Common myeloid progenitor, CD34-positive (primary cell): ENCODE measurements around the gene ZNF516.

Experiments
- CTCF ChIA-PET: fragments of 350-600 bp; sonication (Branson Sonifier 250); formaldehyde crosslinking; loops from one replicate; lab custom pipeline; 2021; ENCODE audit warnings: antibody characterized with exemption; lab: Charles Lee
- POLR2A ChIA-PET: fragments of 350-600 bp; sonication (Branson Sonifier 250); formaldehyde crosslinking; loops from one replicate; lab custom pipeline; 2021; ENCODE audit warnings: antibody characterized with exemption; lab: Charles Lee
- DNase-seq, 3 donors: peaks; one replicate each; pipeline versions ENCODE4 v3.0.0 to v3.0.0-alpha.2; 2013
- H3K27ac ChIP-seq, 2 experiments: 1 replicate in 1 of 2; 2 replicates in 1 of 2; pipeline ENCODE4 v1.7.0; 2013; ENCODE audit warnings: inconsistent platforms in 2 of 2, low read length in 2 of 2, mild to moderate bottlenecking in 2 of 2, low read depth in 1 of 2, moderate library complexity in 1 of 2; ENCODE audit not compliant: severe bottlenecking in 2 of 2, insufficient read depth in 1 of 2, poor library complexity in 1 of 2
- H3K27me3 ChIP-seq, 5 experiments: replicated peaks in 2 of 5; 1 replicate in 3 of 5; 2 replicates in 2 of 5; pipeline versions ENCODE4 v1.6.1 to v1.7.0; 2013; ENCODE audit warnings: low read length in 4 of 5, mild to moderate bottlenecking in 2 of 5, moderate library complexity in 2 of 5, inconsistent platforms in 1 of 5; ENCODE audit not compliant: insufficient read depth in 5 of 5, control insufficient read depth in 4 of 5
- H3K36me3 ChIP-seq, 4 experiments: 1 replicate in 2 of 4; 2 replicates in 2 of 4; pipeline versions ENCODE4 v1.6.1 to v1.7.0; 2013; ENCODE audit warnings: low read length in 3 of 4, control low read depth in 1 of 4, mild to moderate bottlenecking in 1 of 4; ENCODE audit not compliant: control insufficient read depth in 4 of 4, insufficient read depth in 4 of 4
- H3K4me1 ChIP-seq, 4 experiments: 1 replicate in 3 of 4; 2 replicates in 1 of 4; pipeline versions ENCODE4 v1.6.1 to v1.7.1; 2013; ENCODE audit warnings: low read length in 3 of 4, mild to moderate bottlenecking in 3 of 4, control low read depth in 1 of 4, inconsistent platforms in 1 of 4, moderate library complexity in 1 of 4; ENCODE audit not compliant: control insufficient read depth in 4 of 4, insufficient read depth in 4 of 4; ENCODE audit errors: control extremely low read depth in 1 of 4
- H3K4me3 ChIP-seq, 7 experiments: 1 replicate in 4 of 7; 2 replicates in 3 of 7; pipeline versions ENCODE4 v1.5.1 to v1.7.0; 2013; ENCODE audit warnings: mild to moderate bottlenecking in 7 of 7, low read length in 6 of 7, moderate library complexity in 6 of 7, inconsistent platforms in 2 of 7, low read depth in 2 of 7, control low read depth in 1 of 7; ENCODE audit not compliant: insufficient read depth in 4 of 7, control insufficient read depth in 1 of 7; ENCODE audit errors: extremely low read depth in 1 of 7
- H3K9me3 ChIP-seq, 5 experiments: 1 replicate in 4 of 5; 2 replicates in 1 of 5; pipeline versions ENCODE4 v1.6.1 to v1.7.1; 2013; ENCODE audit warnings: low read length in 4 of 5, mild to moderate bottlenecking in 2 of 5, inconsistent platforms in 1 of 5, low read depth in 1 of 5, moderate library complexity in 1 of 5; ENCODE audit not compliant: control insufficient read depth in 4 of 5, insufficient read depth in 2 of 5; ENCODE audit errors: control extremely low read depth in 1 of 5
- WGBS: methylation state at CpG from one replicate; pipeline ENCODE4 v1.1.5; 2013; ENCODE audit not compliant: insufficient coverage; 5-methylcytosine and 5-hydroxymethylcytosine counted together

Gene ZNF516

GRCh38 chr18:76435316-76435989 lies 59.6 kb downstream of the ZNF516 start:
- H3K36me3 ChIP-seq, result peaks cover 2 to 60% (median 37%) of the 10 kb centered on the region in 4 experiments
- no peaks in the 10 kb centered on the region for H3K9me3 ChIP-seq
- ChIA-PET POLR2A (no interaction called here), CTCF (interaction anchor here (1.5 to 1.8 kb wide), 2 partner anchors 10 to 11 kb away, joined by 4 read pairs; no protein-coding TSS in a partner anchor)
- H3K27me3 ChIP-seq, result no peaks in the 10 kb centered on the region
- H3K4me3 ChIP-seq, result no peak overlapping the region
- H3K4me1 ChIP-seq, result no peaks in the 10 kb centered on the region
- no peak for DNase-seq
- WGBS, result 96% methylated on average over 17 of the region's 17 CpGs
- no peak overlapping the region for H3K27ac ChIP-seq

- peaks cover 2 to 56% (median 33%) of the 10 kb centered on the region in 4 experiments for H3K36me3 ChIP-seq
- ChIA-PET POLR2A (no interaction called here), CTCF (interaction anchor here (1.0 to 1.5 kb wide), 2 partner anchors 9 to 12 kb away, joined by 3 to 4 read pairs; no protein-coding TSS in a partner anchor)
- no peaks in the 10 kb centered on the region for H3K4me1 ChIP-seq
- H3K9me3 ChIP-seq, result no peaks in the 10 kb centered on the region
- H3K27ac ChIP-seq, result no peak overlapping the region
- no peak for DNase-seq
- H3K4me3 ChIP-seq, result no peak overlapping the region
- 90% methylated on average over 13 of the region's 14 CpGs for WGBS
- H3K27me3 ChIP-seq, result no peaks in the 10 kb centered on the region
Observed at GRCh38 chr18:76434452-76434851, 60.6 kb downstream of the ZNF516 start.

- Histone ChIP-seq H3K4me3 (no peak overlapping the region), H3K27ac (no peak overlapping the region), H3K9me3 (no peaks in the 10 kb centered on the region), H3K4me1 (no peaks in the 10 kb centered on the region), H3K36me3 (peaks cover 2 to 58% (median 31%) of the 10 kb centered on the region in 4 experiments), H3K27me3 (no peaks in the 10 kb centered on the region)
- ChIA-PET POLR2A (no interaction called here), CTCF (interaction anchor here (1.0 to 1.5 kb wide), 5 partner anchors 8 to 276 kb away, joined by 3 to 4 read pairs (median 3); no protein-coding TSS in a partner anchor)
- 96% methylated on average over 17 of the region's 17 CpGs for WGBS
- no peak for DNase-seq
Observed at GRCh38 chr18:76433788-76434187, 61.3 kb downstream of the ZNF516 start.

GRCh38 chr18:76432970-76433767 lies 61.9 kb downstream of the ZNF516 start:
- WGBS, result 96% methylated on average over 25 of the region's 25 CpGs
- POLR2A ChIA-PET, result interaction anchor here (0.5 kb wide), 1 partner anchor 61 kb away, joined by 4 read pairs; the partner anchor contains the start of gene ZNF516
- Histone ChIP-seq H3K36me3 (peaks cover 0 to 57% (median 31%) of the 10 kb centered on the region in 4 experiments), H3K27me3 (no peaks in the 10 kb centered on the region), H3K27ac (no peak overlapping the region), H3K9me3 (no peaks in the 10 kb centered on the region), H3K4me3 (no peak overlapping the region), H3K4me1 (no peaks in the 10 kb centered on the region)
- no peak for DNase-seq
- CTCF ChIA-PET, result interaction anchor here (1.0 to 1.2 kb wide), 4 partner anchors 11 to 276 kb away, joined by 3 read pairs; no protein-coding TSS in a partner anchor

GRCh38 chr18:76432274-76432755 lies 62.7 kb downstream of the ZNF516 start:
- H3K27me3 ChIP-seq, result no peaks in the 10 kb centered on the region
- no peak overlapping the region for H3K27ac ChIP-seq
- CTCF ChIA-PET, result no interaction called here
- H3K4me3 ChIP-seq, result no peak overlapping the region
- no peaks in the 10 kb centered on the region for H3K9me3 ChIP-seq
- DNase-seq, result no peak
- no peaks in the 10 kb centered on the region for H3K4me1 ChIP-seq
- H3K36me3 ChIP-seq, result peaks cover 0 to 49% (median 28%) of the 10 kb centered on the region in 4 experiments
- POLR2A ChIA-PET, result interaction anchor here (0.5 kb wide), 1 partner anchor 62 kb away, joined by 4 read pairs; the partner anchor contains the start of gene ZNF516
- WGBS, result 98% methylated on average over 9 of the region's 10 CpGs

GRCh38 chr18:76431437-76432273 lies 63.4 kb downstream of the ZNF516 start:
- Histone ChIP-seq H3K27me3 (no peaks in the 10 kb centered on the region), H3K4me1 (no peaks in the 10 kb centered on the region), H3K4me3 (no peak overlapping the region), H3K9me3 (no peaks in the 10 kb centered on the region), H3K27ac (no peak overlapping the region), H3K36me3 (peaks cover 0 to 46% (median 25%) of the 10 kb centered on the region in 4 experiments)
- ChIA-PET CTCF (no interaction called here), POLR2A (no interaction called here)
- no peak for DNase-seq
- 97% methylated on average over 29 of the region's 29 CpGs for WGBS
